IMR-90 (cell line): ENCODE results near the gene UST. TPM values are rescaled to one million over a fixed set of nuclear protein-coding genes. Genes with fewer than 3 reads are reported as not detected.
A peak's percentile ranks its signal among the peaks of the same experiment; 100 is the strongest.

Experiments used
- ATAC-seq: fragments of 200-7000 bp; cut with Tn5 transposase; 2 replicates; pipeline ENCODE4 v1.9.1; 2020; ENCODE audit warnings: low read depth, mild to moderate bottlenecking, moderate library complexity
- BruUV-seq: library from RNA; stranded (reverse); fragments of 400-500 nt; replicated peaks from 2 replicates; lab custom pipeline; 2021; lab: Mats Ljungman, UMichigan
- CTCF ChIA-PET: fragments of 300-600 bp; formaldehyde crosslinking; extraction: SDS; loops from one replicate; lab custom pipeline; 2021; ENCODE audit warnings: antibody characterized with exemption; lab: Yijun Ruan, JAX
- POLR2A ChIA-PET: fragments of 300-600 bp; sonication (Branson Sonifier 250); formaldehyde crosslinking; loops from one replicate; lab custom pipeline; 2022; ENCODE audit warnings: antibody characterized with exemption; ENCODE audit not compliant: unreplicated experiment; lab: Charles Lee
- DNase-seq: peaks from one replicate; pipeline ENCODE4 v3.0.0; 2013
- H2AFZ ChIP-seq: replicated peaks from 2 replicates; pipeline ENCODE3; 2013; ENCODE audit warnings: low read length, mild to moderate bottlenecking; ENCODE audit not compliant: poor library complexity
- H2AK5ac ChIP-seq: 2 replicates; pipeline ENCODE4 v1.6.1; 2013; ENCODE audit warnings: low read depth, low read length, inconsistent platforms
- H2AK9ac ChIP-seq: replicated peaks from 2 replicates; pipeline ENCODE3; 2013; ENCODE audit warnings: mild to moderate bottlenecking, low read depth, low read length, moderate library complexity; ENCODE audit not compliant: poor library complexity
- H2BK120ac ChIP-seq: 2 replicates; pipeline ENCODE4 v1.6.1; 2013; ENCODE audit warnings: low read depth, low read length, inconsistent platforms
- H2BK15ac ChIP-seq: 3 replicates; pipeline ENCODE4 v1.6.1; 2013; ENCODE audit warnings: low read depth, low read length, inconsistent platforms
- H2BK20ac ChIP-seq: 2 replicates; pipeline ENCODE4 v1.6.1; 2013; ENCODE audit warnings: low read depth, mild to moderate bottlenecking, inconsistent platforms, low read length, moderate library complexity
- H2BK5ac ChIP-seq: 2 replicates; pipeline ENCODE4 v1.6.1; 2013; ENCODE audit warnings: mild to moderate bottlenecking, low read depth, low read length, inconsistent platforms; ENCODE audit not compliant: poor library complexity, severe bottlenecking
- H3K14ac ChIP-seq: replicated peaks from 2 replicates; pipeline ENCODE4 v1.6.1; 2013; ENCODE audit warnings: low read depth, low read length, inconsistent platforms
- H3K18ac ChIP-seq: 2 replicates; pipeline ENCODE4 v1.6.1; 2013; ENCODE audit warnings: low read depth, low read length, control low read depth
- H3K23ac ChIP-seq: 2 replicates; pipeline ENCODE4 v1.6.1; 2013; ENCODE audit warnings: low read depth, low read length, inconsistent platforms
- H3K27ac ChIP-seq: 2 replicates; pipeline ENCODE4 v1.5.1; 2013; ENCODE audit warnings: mild to moderate bottlenecking, control low read depth, low read length; ENCODE audit not compliant: insufficient read depth
- H3K27me3 ChIP-seq: 2 replicates; pipeline ENCODE4 v1.6.1; 2013; ENCODE audit warnings: low read length; ENCODE audit not compliant: control insufficient read depth, insufficient read depth
- H3K36me3 ChIP-seq: 2 replicates; pipeline ENCODE4 v1.6.1; 2013; ENCODE audit warnings: low read length, mixed read lengths; ENCODE audit not compliant: control insufficient read depth, insufficient read depth
- H3K4ac ChIP-seq: 2 replicates; pipeline ENCODE4 v1.6.1; 2013; ENCODE audit warnings: low read depth, low read length, inconsistent platforms
- H3K4me1 ChIP-seq: 2 replicates; pipeline ENCODE4 v1.6.1; 2013; ENCODE audit warnings: low read length, mixed read lengths; ENCODE audit not compliant: control insufficient read depth, insufficient read depth
- H3K4me2 ChIP-seq: 2 replicates; pipeline ENCODE4 v1.6.1; 2013; ENCODE audit warnings: low read depth, mild to moderate bottlenecking, control low read depth, low read length, moderate library complexity
- H3K4me3 ChIP-seq: 2 replicates; pipeline ENCODE4 v1.5.1; 2013; ENCODE audit warnings: low read depth, mild to moderate bottlenecking, control low read depth, low read length, moderate library complexity; ENCODE audit not compliant: insufficient read depth
- H3K56ac ChIP-seq: 2 replicates; pipeline ENCODE4 v1.6.1; 2013; ENCODE audit warnings: low read length, inconsistent platforms; ENCODE audit not compliant: insufficient read depth; ENCODE audit errors: extremely low read depth
- H3K79me1 ChIP-seq, 2 experiments: 2 replicates each; pipeline ENCODE4 v1.6.1; 2013; ENCODE audit warnings: low read length in 2 of 2, inconsistent platforms in 1 of 2, low read depth in 1 of 2
- H3K9ac ChIP-seq: 2 replicates; pipeline ENCODE4 v1.6.1; 2013; ENCODE audit warnings: low read depth, low read length, control low read depth
- H3K9me1 ChIP-seq: 2 replicates; pipeline ENCODE4 v1.6.1; 2013; ENCODE audit warnings: low read length, inconsistent platforms; ENCODE audit not compliant: insufficient read depth
- H3K9me3 ChIP-seq: 2 replicates; pipeline ENCODE4 v1.6.1; 2013; ENCODE audit warnings: low read length; ENCODE audit not compliant: control insufficient read depth, insufficient read depth
- H4K20me1 ChIP-seq: 2 replicates; pipeline ENCODE4 v1.6.1; 2013; ENCODE audit warnings: low read length, inconsistent platforms; ENCODE audit not compliant: insufficient read depth
- H4K5ac ChIP-seq: 2 replicates; pipeline ENCODE4 v1.6.1; 2013; ENCODE audit warnings: mild to moderate bottlenecking, low read depth, low read length, control low read depth
- H4K8ac ChIP-seq, 2 experiments: 2 replicates each; pipeline ENCODE4 v1.6.1; 2013; ENCODE audit warnings: low read depth in 2 of 2, low read length in 2 of 2, control low read depth in 1 of 2, inconsistent platforms in 1 of 2
- H4K91ac ChIP-seq: 2 replicates; pipeline ENCODE4 v1.6.1; 2013; ENCODE audit warnings: low read depth, low read length, inconsistent platforms; ENCODE audit not compliant: insufficient read depth
- BHLHE40 ChIP-seq: fragments of 150-350 bp; IDR thresholded peaks from 2 replicates; pipeline ENCODE4 v1.6.1; 2016; ENCODE audit warnings: mild to moderate bottlenecking, low read depth, low read length
- CTCF ChIP-seq: conservative IDR thresholded peaks from 2 replicates; pipeline ENCODE4 v1.5.1; 2012; ENCODE audit warnings: mild to moderate bottlenecking, low read depth, low read length, improper control_type of control experiment
- RAD21 ChIP-seq: IDR thresholded peaks from 2 replicates; pipeline ENCODE4 v1.6.1; 2012; ENCODE audit warnings: low read length, improper control_type of control experiment
- SMC3 ChIP-seq: fragments of 150-350 bp; IDR thresholded peaks from 2 replicates; pipeline ENCODE4 v1.6.1; 2016; ENCODE audit warnings: low read depth, mild to moderate bottlenecking, antibody characterized with exemption, low read length, moderate library complexity
- WGBS, 2 experiments: methylation state at CpG; one replicate each; pipeline versions ENCODE4 v1.1.5 to v1.1.7; 2013; ENCODE audit warnings: missing lambda C conversion rate in 2 of 2; ENCODE audit not compliant: insufficient read length in 1 of 2; ENCODE audit errors: extremely low coverage in 2 of 2; 5-methylcytosine and 5-hydroxymethylcytosine counted together
- dilution Hi-C: fragments of 300-500 bp; cut with HindIII; formaldehyde crosslinking; loops from one replicate; pipeline ENCODE4 v1.14.3; 2018; ENCODE audit warnings: low sequenced_read_pairs; ENCODE audit not compliant: unreplicated experiment
- in situ Hi-C: fragments of 300-500 bp; cut with MboI; formaldehyde crosslinking; loops from 3 replicates; pipeline ENCODE4 v1.14.3; 2019; ENCODE audit warnings: low sequenced_read_pairs, inconsistent platforms, mixed read lengths
- intact Hi-C: fragments of 100-400 bp; cut with micrococcal nuclease; formaldehyde crosslinking; loops from 2 replicates; pipeline ENCODE4 v1.10.0; 2022
- polyA plus RNA-seq, 3 experiments: library from polyadenylated mRNA; depleted of rRNA; stranded (reverse); fragments of >200 nt; gene quantifications; 2 replicates each; pipeline ENCODE4 v1.2.3, GENCODE V29; 2012; ENCODE audit warnings: low replicate concordance in 1 of 3
- total RNA-seq: library from RNA; depleted of rRNA; stranded (reverse); fragments of >200 nt; gene quantifications from 2 replicates; pipeline ENCODE4 v1.2.3, GENCODE V29; 2012

Gene UST
- total and polyA plus RNA-seq, 2 of the 4 experiments (the other 2 are of a cell fraction), result 7.7 to 13.8 TPM

DNA sequence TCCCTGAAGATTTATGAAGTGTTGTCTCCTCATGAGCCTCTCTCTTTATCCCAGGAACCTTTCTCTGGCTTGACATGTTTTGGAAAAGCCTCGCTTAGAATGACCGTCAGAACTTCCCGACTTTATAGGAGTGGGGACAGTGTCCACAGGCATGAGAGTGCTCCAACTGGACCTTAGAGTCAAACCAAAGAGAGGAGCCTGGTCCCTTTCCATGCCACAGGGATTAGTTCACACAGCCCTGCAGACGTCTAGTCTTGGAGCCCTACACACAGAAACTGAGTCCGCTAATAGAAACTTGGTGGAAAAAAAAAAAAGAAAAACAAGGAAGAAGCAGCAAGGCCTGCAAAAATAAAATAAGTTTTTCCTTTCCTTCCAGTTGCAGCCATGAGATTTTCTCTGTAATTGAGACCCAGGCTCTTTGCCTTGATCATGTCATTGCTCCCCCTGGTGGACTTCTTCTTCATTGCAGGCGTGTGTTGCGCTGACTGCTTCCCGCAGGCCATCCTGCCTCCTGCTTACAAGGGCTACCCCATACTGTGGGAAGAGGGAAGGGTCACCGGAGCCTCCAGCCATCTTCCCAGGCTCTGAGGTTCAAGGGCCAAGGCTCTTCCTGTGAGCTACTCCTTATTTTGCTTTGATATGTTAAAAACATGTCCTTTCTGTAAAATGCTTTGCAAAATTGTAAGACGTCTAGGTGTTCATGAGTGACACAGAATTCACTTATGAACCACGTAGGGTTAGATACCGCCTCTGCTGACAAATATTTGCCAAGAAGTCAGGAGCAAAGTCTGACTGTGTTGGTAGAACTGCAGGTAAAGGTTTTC, 201.0 kb downstream of the UST start:
- no peak overlapping the region for H2BK5ac ChIP-seq
- no peaks in the 10 kb centered on the region for H3K36me3 ChIP-seq
- H3K4me1 ChIP-seq, result peaks cover 4% of the 10 kb centered on the region
- TF ChIP-seq CTCF (peak; percentile 79), SMC3 (peak; percentile 94), BHLHE40 (no peak), RAD21 (peak; percentile 88)
- H3K56ac ChIP-seq, result no peak overlapping the region
- H2BK20ac ChIP-seq, result no peak overlapping the region
- no peak overlapping the region for H3K14ac ChIP-seq
- in situ Hi-C loops (no loop called here), dilution Hi-C loops (no loop called here), intact Hi-C loops (loop anchor here (1.0 to 5.0 kb wide), 3 partner anchors 200 to 391 kb away; no protein-coding TSS in a partner anchor)
- no peak overlapping the region for H3K4ac ChIP-seq
- 0 out of 4 replicates have a peak, but pooled peaks cover 0 to 3% of the 10 kb centered on the region in 2 experiments for H3K79me1 ChIP-seq
- no peak overlapping the region for H3K18ac ChIP-seq
- H4K5ac ChIP-seq, result no peak overlapping the region
- DNase-seq (peak; percentile 82), ATAC-seq (peak; percentile 91)
- no peaks in the 10 kb centered on the region for H3K9me1 ChIP-seq
- H4K8ac ChIP-seq, result no peak overlapping the region
- H2BK15ac ChIP-seq, result no peak overlapping the region
- H4K91ac ChIP-seq, result no peak overlapping the region
- H2AFZ ChIP-seq, result no peak overlapping the region
- H2BK120ac ChIP-seq, result no peak overlapping the region
- no peak overlapping the region for H2AK5ac ChIP-seq
- BruUV-seq, result no TSS peak
- no peak overlapping the region for H3K9ac ChIP-seq
- WGBS, 2 experiments, result 100% methylated on average over 1 of the region's 12 CpGs; no CpG with 5 or more reads in 1 of the 2 experiments
- no peaks in the 10 kb centered on the region for H3K9me3 ChIP-seq
- H3K4me3 ChIP-seq, result no peak overlapping the region
- no peaks in the 10 kb centered on the region for H4K20me1 ChIP-seq
- POLR2A ChIA-PET, result no interaction called here
- no peaks in the 10 kb centered on the region for H3K27me3 ChIP-seq
- CTCF ChIA-PET, result interaction anchor here (1.0 to 1.1 kb wide), 3 partner anchors 9 to 370 kb away, joined by 3 read pairs; no protein-coding TSS in a partner anchor
- no peak overlapping the region for H3K23ac ChIP-seq
- no peak overlapping the region for H3K4me2 ChIP-seq
- no peak overlapping the region for H2AK9ac ChIP-seq
- no peak overlapping the region for H3K27ac ChIP-seq
